Stimulated activated naive CD8-positive, alpha-beta T cell treated with anti-CD3 and anti-CD28 coated beads, Interleukin-15, amount 100 ng/mL, for 72 hours (primary cell): ENCODE measurements around the gene FUNDC2.

Experiments used
- ATAC-seq: fragments of 150-1000 bp; cut with Tn5 transposase; 2 replicates; pipeline ENCODE4 v1.10.0; 2021; ENCODE audit warnings: mild to moderate bottlenecking, moderate library complexity
- DNase-seq, 2 donors: peaks; one replicate each; pipeline ENCODE4 v3.0.0; 2021 to 2022
- H3K27ac Mint-ChIP-seq, 2 donors: one replicate each; pipeline ENCODE4 v1.8.0; 2022; ENCODE audit warnings: mild to moderate bottlenecking in 2 of 2, mixed read lengths in 2 of 2, moderate library complexity in 2 of 2
- H3K27me3 Mint-ChIP-seq: one replicate; pipeline ENCODE4 v1.8.0; 2022; ENCODE audit warnings: mixed read lengths
- H3K4me1 Mint-ChIP-seq: one replicate; pipeline ENCODE4 v1.8.0; 2022; ENCODE audit warnings: mild to moderate bottlenecking, mixed read lengths
- H3K4me3 Mint-ChIP-seq, 2 donors: one replicate each; pipeline ENCODE4 v1.8.0; 2022; ENCODE audit warnings: mild to moderate bottlenecking in 2 of 2, mixed read lengths in 2 of 2, moderate library complexity in 1 of 2
- H3K9me3 Mint-ChIP-seq, 2 donors: one replicate each; pipeline ENCODE4 v1.8.0; 2022; ENCODE audit warnings: mixed read lengths in 2 of 2

FUNDC2 gene

GRCh38 chrX:155071694-155072280 lies 45.1 kb downstream of the FUNDC2 start:
- DNase-seq: no peak
- no peaks in the 10 kb centered on the region for H3K27me3 Mint-ChIP-seq
- ATAC-seq: no peak

GRCh38 chrX:155086202-155086840 lies 59.7 kb downstream of the FUNDC2 start:
- H3K27me3 Mint-ChIP-seq: no peaks in the 10 kb centered on the region
- peaks cover 8% of the 10 kb centered on the region for H3K4me1 Mint-ChIP-seq
- ATAC-seq: peak; percentile 67
- DNase-seq: peak; percentile 24 to 41
- H3K9me3 Mint-ChIP-seq: no peaks in the 10 kb centered on the region
- no peak overlapping the region for H3K4me3 Mint-ChIP-seq
- no peak overlapping the region for H3K27ac Mint-ChIP-seq

More at GRCh38 chrX:155071694-155072280, 45.1 kb downstream of the FUNDC2 start:
- Mint-ChIP-seq H3K9me3 (no peaks in the 10 kb centered on the region), H3K4me1 (peaks cover 46% of the 10 kb centered on the region), H3K4me3 (peak overlapping the region; percentile 93 to 95), H3K27ac (peak overlapping the region; percentile 96 to 97)

GRCh38 chrX:155086961-155087735 lies 60.5 kb downstream of the FUNDC2 start:
- peaks cover 8% of the 10 kb centered on the region for H3K4me1 Mint-ChIP-seq
- ATAC-seq (no peak), DNase-seq (no peak)
- no peaks in the 10 kb centered on the region for H3K27me3 Mint-ChIP-seq
- no peaks in the 10 kb centered on the region for H3K9me3 Mint-ChIP-seq
- H3K4me3 Mint-ChIP-seq: no peak overlapping the region
- H3K27ac Mint-ChIP-seq: no peak overlapping the region

GRCh38 chrX:155094468-155095061 lies 67.9 kb downstream of the FUNDC2 start:
- Mint-ChIP-seq H3K9me3 (no peaks in the 10 kb centered on the region), H3K4me1 (no peaks in the 10 kb centered on the region), H3K27ac (no peak overlapping the region), H3K4me3 (no peak overlapping the region), H3K27me3 (no peaks in the 10 kb centered on the region)
- DNase-seq (peak; percentile 6 to 28), ATAC-seq (peak; percentile 81)

DNA sequence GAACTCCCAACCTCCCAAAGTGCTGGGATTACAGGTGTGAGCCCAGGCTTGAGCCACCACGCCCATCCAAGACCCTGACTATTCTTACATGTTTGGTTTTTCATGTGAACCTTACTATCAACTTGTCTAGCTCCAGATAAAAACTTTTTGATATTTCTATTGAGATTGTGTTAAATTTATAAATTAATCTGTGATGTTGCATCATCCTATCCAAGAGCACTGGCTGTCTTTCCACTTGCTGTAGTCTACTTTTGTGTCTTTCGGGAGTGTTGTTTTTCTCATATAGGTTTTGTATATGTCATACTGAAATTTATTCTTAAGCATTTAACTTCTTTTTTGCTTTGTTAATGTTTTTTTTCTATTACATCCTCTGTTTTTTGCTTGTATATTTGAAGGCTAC lies 79.3 kb downstream of the FUNDC2 start:
- no peak overlapping the region for H3K27ac Mint-ChIP-seq
- H3K4me1 Mint-ChIP-seq: peaks cover 35% of the 10 kb centered on the region
- ATAC-seq: no peak
- DNase-seq: no peak
- H3K27me3 Mint-ChIP-seq: no peaks in the 10 kb centered on the region
- no peak overlapping the region for H3K4me3 Mint-ChIP-seq
- no peaks in the 10 kb centered on the region for H3K9me3 Mint-ChIP-seq

DNA sequence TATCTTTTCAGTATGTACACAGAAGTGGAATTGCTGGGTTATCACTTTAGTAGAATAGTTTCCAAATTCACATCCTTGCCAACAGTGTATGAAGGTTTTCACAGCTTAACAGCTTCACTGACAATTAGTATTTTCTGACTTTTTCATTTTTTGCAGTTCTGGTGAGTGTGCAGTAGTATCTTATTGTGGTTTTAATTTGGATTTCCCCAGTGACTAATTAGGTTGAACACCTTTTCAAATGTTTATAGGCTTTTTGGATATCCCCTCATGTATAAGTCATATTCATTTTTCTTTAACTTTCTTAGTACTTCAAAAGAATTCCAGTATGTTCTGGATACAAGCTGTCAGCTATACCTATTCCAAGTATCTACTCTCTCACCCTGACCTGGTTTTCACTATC lies 81.8 kb downstream of the FUNDC2 start:
- Mint-ChIP-seq H3K27ac (no peak overlapping the region), H3K4me1 (peaks cover 32% of the 10 kb centered on the region), H3K4me3 (peak overlapping the region in 1 of 2 donors; percentile 1), H3K9me3 (no peaks in the 10 kb centered on the region), H3K27me3 (no peaks in the 10 kb centered on the region)
- no peak for DNase-seq
- peak; percentile 87 for ATAC-seq
